Loucy (cell line): ENCODE data around the gene IGFN1.

Experiments used
- CTCF ChIP-seq: fragments of 200-600 bp; sonication (generic); conservative IDR thresholded peaks from 2 replicates; pipeline ENCODE4 v1.5.1; 2014; ENCODE audit warnings: mild to moderate bottlenecking, antibody characterized with exemption, low read length
- EZH2phosphoT487 ChIP-seq: fragments of 200-600 bp; IDR thresholded peaks from 2 replicates; pipeline ENCODE4 v1.6.1; 2018; ENCODE audit warnings: antibody characterized with exemption, mild to moderate bottlenecking, moderate library complexity, borderline replicate concordance

- TF ChIP-seq CTCF, result no peak
- TF ChIP-seq EZH2phosphoT487, result no peak
Observed at GRCh38 chr1:201218409-201218808, 27.8 kb downstream of the IGFN1 start.
